ENCODE results near the gene ESPL1.

- TF ChIP-seq POLR2AphosphoS5 (IDR thresholded peaks at IDR 0.05; ENCODE audit: low read depth, low read length) (peak; percentile 58; the same call in 1 of the 2 replicates), POLR2A (IDR thresholded peaks at IDR 0.05; ENCODE audit: control extremely low read depth in 1 of 2, low read depth in 2 of 2, low read length in 2 of 2) (peak in 1 of 2 experiments; percentile 54; a peak in 1 of 3 replicates), ZNF274 (IDR thresholded peaks at IDR 0.05; ENCODE audit: borderline replicate concordance, extremely low read depth, low read length) (no peak), SP1 (IDR thresholded peaks at IDR 0.05; ENCODE audit: low read depth, low read length) (no peak), EZH2 (IDR thresholded peaks at IDR 0.05; ENCODE audit: low read depth, low read length, severe bottlenecking) (no peak), JUND (IDR thresholded peaks at IDR 0.05; ENCODE audit: low read length) (no peak), SIX5 (IDR thresholded peaks at IDR 0.05; ENCODE audit: low read depth, low read length) (no peak), CTCF (IDR thresholded peaks at IDR 0.05; ENCODE audit: control extremely low read depth in 1 of 3, insufficient read depth in 1 of 3, low read depth in 1 of 3, low read length in 3 of 3) (peak; percentile 56 to 69 (median 65)), EP300 (IDR thresholded peaks at IDR 0.05; ENCODE audit: borderline replicate concordance in 1 of 2, low read depth in 2 of 2, low read length in 2 of 2) (no peak), SUZ12 (IDR thresholded peaks at IDR 0.05; ENCODE audit: low read length) (no peak), SIN3A (conservative IDR thresholded peaks at IDR 0.05 in 1 of 2, IDR thresholded peaks at IDR 0.05 in 1 of 2; ENCODE audit: low read depth in 1 of 2, low read length in 2 of 2) (peak; percentile 93 to 95; a peak in 3 of 4 replicates), HDAC2 (IDR thresholded peaks at IDR 0.05; ENCODE audit: borderline replicate concordance in 1 of 2, low read depth in 2 of 2, low read length in 2 of 2) (peak in 1 of 2 experiments; percentile 70; a peak in 2 of 4 replicates), GTF2F1 (IDR thresholded peaks at IDR 0.05; ENCODE audit: borderline replicate concordance, low read depth, low read length) (no peak)
Observed at GRCh38 chr12:53251477-53252348, 16.4 kb upstream of the ESPL1 start.
